ENCODE measurements around the gene CNKSR3. TPM values are rescaled to one million over a fixed set of nuclear protein-coding genes. Genes with fewer than 3 reads are reported as not detected.

CNKSR3 gene
- total RNA-seq, 4 donors from 2014 or later: 8.8 to 12.4 (median 11.2) TPM

GRCh38 chr6:154406301-154406700 is 104.2 kb downstream of the CNKSR3 start:
- 95% methylated on average over 20 of the region's 20 CpGs for WGBS
- no peaks in the 10 kb centered on the region for H3K36me3 ChIP-seq
- no peak for TF ChIP-seq POLR2AphosphoS5 (IDR thresholded peaks at IDR 0.05)
- no peak for TF ChIP-seq POLR2A (IDR thresholded peaks at IDR 0.05)
- TF ChIP-seq CTCF (IDR thresholded peaks at IDR 0.05): no peak
- TF ChIP-seq EP300 (IDR thresholded peaks at IDR 0.05): no peak
- peaks cover 22% of the 10 kb centered on the region for H3K4me1 ChIP-seq
- no peak overlapping the region for H3K4me3 ChIP-seq
- H3K27ac ChIP-seq: no peak overlapping the region
- DNase-seq (ENCODE audit: low spot score in 2 of 2): no peak
- no peaks in the 10 kb centered on the region for H3K9me3 ChIP-seq
- H3K27me3 ChIP-seq: no peaks in the 10 kb centered on the region

- peaks cover 8% of the 10 kb centered on the region for H3K4me1 ChIP-seq
- no peak overlapping the region for H3K4me3 ChIP-seq
- TF ChIP-seq CTCF (IDR thresholded peaks at IDR 0.05) (no peak), POLR2A (IDR thresholded peaks at IDR 0.05) (no peak), POLR2AphosphoS5 (IDR thresholded peaks at IDR 0.05) (no peak), EP300 (IDR thresholded peaks at IDR 0.05) (no peak)
- H3K36me3 ChIP-seq: no peaks in the 10 kb centered on the region
- WGBS: 83% methylated on average over 6 of the region's 6 CpGs
- no peaks in the 10 kb centered on the region for H3K27me3 ChIP-seq
- H3K9me3 ChIP-seq: no peaks in the 10 kb centered on the region
- no peak for DNase-seq (ENCODE audit: low spot score in 2 of 2)
- no peak overlapping the region for H3K27ac ChIP-seq
These were observed 105.6 kb downstream of the CNKSR3 start for GRCh38 chr6:154404791-154405400.

- no peaks in the 10 kb centered on the region for H3K9me3 ChIP-seq
- H3K27me3 ChIP-seq: no peaks in the 10 kb centered on the region
- H3K4me3 ChIP-seq: no peak overlapping the region
- no peaks in the 10 kb centered on the region for H3K36me3 ChIP-seq
- TF ChIP-seq POLR2AphosphoS5 (IDR thresholded peaks at IDR 0.05): no peak
- no peak for TF ChIP-seq EP300 (IDR thresholded peaks at IDR 0.05)
- no peak for TF ChIP-seq CTCF (IDR thresholded peaks at IDR 0.05)
- no peak for TF ChIP-seq POLR2A (IDR thresholded peaks at IDR 0.05)
- 26% methylated on average over 4 of the region's 4 CpGs for WGBS
- peaks cover 6% of the 10 kb centered on the region for H3K4me1 ChIP-seq
- DNase-seq (ENCODE audit: low spot score in 2 of 2): no peak
- H3K27ac ChIP-seq: no peak overlapping the region
These were observed 106.7 kb downstream of the CNKSR3 start for GRCh38 chr6:154403788-154404187.

- Histone ChIP-seq H3K36me3 (no peaks in the 10 kb centered on the region), H3K27ac (peak overlapping the region; percentile 25), H3K4me1 (peaks cover 6% of the 10 kb centered on the region), H3K9me3 (no peaks in the 10 kb centered on the region), H3K4me3 (no peak overlapping the region), H3K27me3 (no peaks in the 10 kb centered on the region)
- no peak for DNase-seq (ENCODE audit: low spot score in 2 of 2)
- no peak for TF ChIP-seq POLR2A (IDR thresholded peaks at IDR 0.05)
- no peak for TF ChIP-seq POLR2AphosphoS5 (IDR thresholded peaks at IDR 0.05)
- TF ChIP-seq EP300 (IDR thresholded peaks at IDR 0.05): no peak
- no peak for TF ChIP-seq CTCF (IDR thresholded peaks at IDR 0.05)
- WGBS: 69% methylated on average over 6 of the region's 6 CpGs
These were observed 108.3 kb downstream of the CNKSR3 start for GRCh38 chr6:154402081-154402780.

GRCh38 chr6:154399097-154399496 is 111.4 kb downstream of the CNKSR3 start:
- Histone ChIP-seq H3K27me3 (no peaks in the 10 kb centered on the region), H3K36me3 (no peaks in the 10 kb centered on the region), H3K4me3 (no peak overlapping the region), H3K4me1 (peaks cover 6% of the 10 kb centered on the region), H3K9me3 (no peaks in the 10 kb centered on the region), H3K27ac (no peak overlapping the region)
- WGBS: 88% methylated on average over 5 of the region's 5 CpGs
- DNase-seq (ENCODE audit: low spot score in 2 of 2): no peak
- TF ChIP-seq EP300 (IDR thresholded peaks at IDR 0.05) (no peak), POLR2A (IDR thresholded peaks at IDR 0.05) (no peak), POLR2AphosphoS5 (IDR thresholded peaks at IDR 0.05) (no peak), CTCF (IDR thresholded peaks at IDR 0.05) (no peak)

All from suprapubic skin (tissue), 4 donors.